ENCODE measurements around the gene CFAP65. TPM values are rescaled to one million over a fixed set of nuclear protein-coding genes. Genes with fewer than 3 reads are reported as not detected.

The CFAP65 gene
- total RNA-seq, 1 experiment from 2014 or later: 0.52 TPM

DNA sequence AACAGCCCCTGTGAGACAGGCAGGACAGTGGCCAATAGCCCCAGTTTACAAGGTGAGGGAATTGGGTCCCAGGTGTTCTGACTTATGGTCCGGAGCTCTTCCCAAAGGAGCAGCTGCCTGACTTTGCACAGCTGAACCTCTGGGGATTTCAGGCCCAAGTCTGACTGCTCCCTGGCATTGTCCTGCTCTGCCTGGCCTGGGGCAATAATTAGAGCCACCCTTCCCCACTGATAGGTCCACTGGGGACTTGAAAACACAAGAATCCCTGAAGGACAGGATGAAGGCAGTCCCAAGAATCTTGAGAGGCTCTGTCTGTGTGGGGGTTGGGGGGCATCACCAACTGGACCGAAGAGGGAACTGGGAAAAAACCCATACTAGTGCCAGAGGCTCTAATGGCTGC lies 52.7 kb downstream of the CFAP65 start:
- H3K27me3 ChIP-seq (ENCODE audit: insufficient read depth, low read length): 0 out of 2 replicates have a peak, but pooled peaks cover 8% of the 10 kb centered on the region
- ATAC-seq (no peak), DNase-seq (ENCODE audit: low read depth, low spot score) (no peak)
- no TSS peak for BruUV-seq (replicated peaks)
- ChIA-PET CTCF (interaction anchor here (1.5 to 1.7 kb wide), 2 partner anchors 9 to 13 kb away, joined by 5 to 7 read pairs; no protein-coding TSS in a partner anchor), POLR2A (no interaction called here), RAD21 (ENCODE audit: low non-redundant PET in 1 of 2, low total read pairs in 2 of 2, uncharacterized antibody in 2 of 2, unreplicated experiment in 2 of 2) (no interaction called here)
- intact Hi-C loops (cut with micrococcal nuclease): no loop called here
- H3K27ac ChIP-seq (ENCODE audit: low read depth, low read length): no peak overlapping the region
- H4K20me1 ChIP-seq (ENCODE audit: insufficient read depth): no peaks in the 10 kb centered on the region
- no peaks in the 10 kb centered on the region for H3K9me3 ChIP-seq (ENCODE audit: control insufficient read depth in 1 of 2, insufficient read depth in 1 of 2, low read depth in 1 of 2, low read length in 2 of 2)
- no peak overlapping the region for H2AFZ ChIP-seq (ENCODE audit: low read depth, low read length, poor library complexity, severe bottlenecking)
- H3K4me3 ChIP-seq (replicated peaks in 1 of 2; ENCODE audit: low read depth in 1 of 2, low read length in 2 of 2): no peak overlapping the region
- TF ChIP-seq ZFX (IDR thresholded peaks at IDR 0.05) (no peak), FOSL1 (IDR thresholded peaks at IDR 0.05; ENCODE audit: low read depth) (no peak), ELF1 (IDR thresholded peaks at IDR 0.05; ENCODE audit: borderline replicate concordance, low read depth) (no peak), TCF7L2 (IDR thresholded peaks at IDR 0.05; ENCODE audit: borderline replicate concordance, extremely low read depth, insufficient read depth, insufficient read length) (no peak)
- TF ChIP-seq, protein P1, sequence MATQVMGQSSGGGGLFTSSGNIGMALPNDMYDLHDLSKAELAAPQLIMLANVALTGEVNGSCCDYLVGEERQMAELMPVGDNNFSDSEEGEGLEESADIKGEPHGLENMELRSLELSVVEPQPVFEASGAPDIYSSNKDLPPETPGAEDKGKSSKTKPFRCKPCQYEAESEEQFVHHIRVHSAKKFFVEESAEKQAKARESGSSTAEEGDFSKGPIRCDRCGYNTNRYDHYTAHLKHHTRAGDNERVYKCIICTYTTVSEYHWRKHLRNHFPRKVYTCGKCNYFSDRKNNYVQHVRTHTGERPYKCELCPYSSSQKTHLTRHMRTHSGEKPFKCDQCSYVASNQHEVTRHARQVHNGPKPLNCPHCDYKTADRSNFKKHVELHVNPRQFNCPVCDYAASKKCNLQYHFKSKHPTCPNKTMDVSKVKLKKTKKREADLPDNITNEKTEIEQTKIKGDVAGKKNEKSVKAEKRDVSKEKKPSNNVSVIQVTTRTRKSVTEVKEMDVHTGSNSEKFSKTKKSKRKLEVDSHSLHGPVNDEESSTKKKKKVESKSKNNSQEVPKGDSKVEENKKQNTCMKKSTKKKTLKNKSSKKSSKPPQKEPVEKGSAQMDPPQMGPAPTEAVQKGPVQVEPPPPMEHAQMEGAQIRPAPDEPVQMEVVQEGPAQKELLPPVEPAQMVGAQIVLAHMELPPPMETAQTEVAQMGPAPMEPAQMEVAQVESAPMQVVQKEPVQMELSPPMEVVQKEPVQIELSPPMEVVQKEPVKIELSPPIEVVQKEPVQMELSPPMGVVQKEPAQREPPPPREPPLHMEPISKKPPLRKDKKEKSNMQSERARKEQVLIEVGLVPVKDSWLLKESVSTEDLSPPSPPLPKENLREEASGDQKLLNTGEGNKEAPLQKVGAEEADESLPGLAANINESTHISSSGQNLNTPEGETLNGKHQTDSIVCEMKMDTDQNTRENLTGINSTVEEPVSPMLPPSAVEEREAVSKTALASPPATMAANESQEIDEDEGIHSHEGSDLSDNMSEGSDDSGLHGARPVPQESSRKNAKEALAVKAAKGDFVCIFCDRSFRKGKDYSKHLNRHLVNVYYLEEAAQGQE (IDR thresholded peaks at IDR 0.05; ENCODE audit: low read depth): no peak
- TF ChIP-seq, protein P2, sequence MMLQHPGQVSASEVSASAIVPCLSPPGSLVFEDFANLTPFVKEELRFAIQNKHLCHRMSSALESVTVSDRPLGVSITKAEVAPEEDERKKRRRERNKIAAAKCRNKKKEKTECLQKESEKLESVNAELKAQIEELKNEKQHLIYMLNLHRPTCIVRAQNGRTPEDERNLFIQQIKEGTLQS (IDR thresholded peaks at IDR 0.05): no peak
- H3K9ac ChIP-seq (ENCODE audit: low read length): no peak overlapping the region
- no peaks in the 10 kb centered on the region for H3K79me2 ChIP-seq (ENCODE audit: insufficient read depth, low read length)
- H3K4me1 ChIP-seq (ENCODE audit: control insufficient read depth in 1 of 2, insufficient read depth in 2 of 2, low read length in 2 of 2): no peaks in the 10 kb centered on the region; a peak in 1 of 4 replicates
- H3K4me2 ChIP-seq (ENCODE audit: low read length): no peak overlapping the region
- H3K36me3 ChIP-seq (ENCODE audit: control insufficient read depth in 1 of 2, insufficient read depth in 2 of 2, low read length in 2 of 2): no peaks in the 10 kb centered on the region
- no peaks in the 10 kb centered on the region for H3K9me2 ChIP-seq (ENCODE audit: insufficient read depth)
